Ectodermal cell (in vitro differentiated cells): ENCODE data around the gene CAMK2A.

ENCODE experiments used
- H3K27ac ChIP-seq: 2 replicates; pipeline ENCODE4 v1.7.0; 2013; ENCODE audit warnings: mild to moderate bottlenecking, low read depth, low read length; ENCODE audit not compliant: insufficient read depth, poor library complexity, severe bottlenecking
- H3K27me3 ChIP-seq: 2 replicates; pipeline ENCODE4 v1.7.0; 2013; ENCODE audit warnings: mild to moderate bottlenecking, low read length; ENCODE audit not compliant: insufficient read depth, control insufficient read depth, poor library complexity, severe bottlenecking
- H3K36me3 ChIP-seq: one replicate; pipeline ENCODE4 v1.7.0; 2013; ENCODE audit warnings: low read length; ENCODE audit not compliant: control insufficient read depth, insufficient read depth
- H3K4me1 ChIP-seq: one replicate; pipeline ENCODE4 v1.7.0; 2013; ENCODE audit warnings: low read length; ENCODE audit not compliant: control insufficient read depth, insufficient read depth
- H3K4me3 ChIP-seq: 2 replicates; pipeline ENCODE4 v1.7.0; 2013; ENCODE audit warnings: low read depth, low read length, control low read depth; ENCODE audit not compliant: insufficient read depth
- H3K9me3 ChIP-seq: 2 replicates; pipeline ENCODE4 v1.7.0; 2013; ENCODE audit warnings: mild to moderate bottlenecking, low read length, moderate library complexity; ENCODE audit not compliant: control insufficient read depth
- WGBS, 2 experiments: methylation state at CpG; one replicate each; pipeline ENCODE4 v1.1.7; 2013; ENCODE audit warnings: missing lambda C conversion rate in 2 of 2; 5-methylcytosine and 5-hydroxymethylcytosine counted together

CAMK2A gene

GRCh38 chr5:150279330-150280020, 10.1 kb downstream of the CAMK2A start:
- H3K4me1 ChIP-seq: peaks cover 19% of the 10 kb centered on the region
- 85 to 86% methylated on average over 12 to 13 of the region's 13 CpGs for WGBS, 2 experiments
- no peaks in the 10 kb centered on the region for H3K36me3 ChIP-seq
- no peaks in the 10 kb centered on the region for H3K9me3 ChIP-seq
- no peaks in the 10 kb centered on the region for H3K27me3 ChIP-seq
- H3K27ac ChIP-seq: no peak overlapping the region
- H3K4me3 ChIP-seq: no peak overlapping the region

GRCh38 chr5:150278916-150279315, 10.7 kb downstream of the CAMK2A start:
- H3K4me1 ChIP-seq: peaks cover 16% of the 10 kb centered on the region
- H3K36me3 ChIP-seq: no peaks in the 10 kb centered on the region
- H3K9me3 ChIP-seq: no peaks in the 10 kb centered on the region
- no peak overlapping the region for H3K27ac ChIP-seq
- WGBS, 2 experiments: 84 to 85% methylated on average over 6 of the region's 6 CpGs
- no peak overlapping the region for H3K4me3 ChIP-seq
- H3K27me3 ChIP-seq: no peaks in the 10 kb centered on the region

GRCh38 chr5:150278046-150278730, 11.4 kb downstream of the CAMK2A start:
- no peak overlapping the region for H3K27ac ChIP-seq
- 76 to 78% methylated on average over 7 of the region's 7 CpGs for WGBS, 2 experiments
- no peak overlapping the region for H3K4me3 ChIP-seq
- peaks cover 13% of the 10 kb centered on the region for H3K4me1 ChIP-seq
- H3K36me3 ChIP-seq: no peaks in the 10 kb centered on the region
- no peaks in the 10 kb centered on the region for H3K27me3 ChIP-seq
- no peaks in the 10 kb centered on the region for H3K9me3 ChIP-seq

- Histone ChIP-seq H3K9me3 (no peaks in the 10 kb centered on the region), H3K4me1 (peaks cover 7% of the 10 kb centered on the region), H3K27ac (no peak overlapping the region), H3K36me3 (no peaks in the 10 kb centered on the region), H3K4me3 (no peak overlapping the region), H3K27me3 (no peaks in the 10 kb centered on the region)
- WGBS, 2 experiments: 83 to 91% methylated on average over 4 of the region's 4 CpGs
These were observed 12.5 kb downstream of the CAMK2A start for GRCh38 chr5:150277043-150277442.

- Histone ChIP-seq H3K27me3 (no peaks in the 10 kb centered on the region), H3K4me1 (peaks cover 11% of the 10 kb centered on the region), H3K4me3 (no peak overlapping the region), H3K36me3 (no peaks in the 10 kb centered on the region), H3K27ac (no peak overlapping the region), H3K9me3 (no peaks in the 10 kb centered on the region)
- WGBS, 2 experiments: 90 to 97% methylated on average over 4 of the region's 4 CpGs
These were observed 14.8 kb downstream of the CAMK2A start for GRCh38 chr5:150274811-150275210.

GRCh38 chr5:150272531-150272930, 17.0 kb downstream of the CAMK2A start:
- H3K9me3 ChIP-seq: no peaks in the 10 kb centered on the region
- 62 to 64% methylated on average over 5 of the region's 5 CpGs for WGBS, 2 experiments
- no peaks in the 10 kb centered on the region for H3K27me3 ChIP-seq
- no peaks in the 10 kb centered on the region for H3K36me3 ChIP-seq
- H3K4me3 ChIP-seq: no peak overlapping the region
- no peak overlapping the region for H3K27ac ChIP-seq
- H3K4me1 ChIP-seq: peaks cover 12% of the 10 kb centered on the region

GRCh38 chr5:150271923-150272322, 17.6 kb downstream of the CAMK2A start:
- no peaks in the 10 kb centered on the region for H3K36me3 ChIP-seq
- no peak overlapping the region for H3K27ac ChIP-seq
- no peaks in the 10 kb centered on the region for H3K9me3 ChIP-seq
- peaks cover 12% of the 10 kb centered on the region for H3K4me1 ChIP-seq
- no peaks in the 10 kb centered on the region for H3K27me3 ChIP-seq
- 92 to 94% methylated on average over 5 of the region's 5 CpGs for WGBS, 2 experiments
- no peak overlapping the region for H3K4me3 ChIP-seq

- Histone ChIP-seq H3K9me3 (no peaks in the 10 kb centered on the region), H3K4me3 (no peak overlapping the region), H3K27ac (no peak overlapping the region), H3K36me3 (no peaks in the 10 kb centered on the region), H3K4me1 (peaks cover 12% of the 10 kb centered on the region), H3K27me3 (no peaks in the 10 kb centered on the region)
- 66 to 70% methylated on average over 8 of the region's 8 CpGs for WGBS, 2 experiments
These were observed 18.3 kb downstream of the CAMK2A start for GRCh38 chr5:150271296-150271692.

GRCh38 chr5:150270541-150271295, 18.9 kb downstream of the CAMK2A start:
- 44 to 46% methylated on average over 12 of the region's 12 CpGs for WGBS, 2 experiments
- no peaks in the 10 kb centered on the region for H3K27me3 ChIP-seq

GRCh38 chr5:150266871-150267291, 22.7 kb downstream of the CAMK2A start:
- H3K4me1 ChIP-seq: peaks cover 18% of the 10 kb centered on the region
- 65 to 68% methylated on average over 4 of the region's 4 CpGs for WGBS, 2 experiments
- H3K27me3 ChIP-seq: no peaks in the 10 kb centered on the region
- no peaks in the 10 kb centered on the region for H3K36me3 ChIP-seq
- no peaks in the 10 kb centered on the region for H3K9me3 ChIP-seq
- no peak overlapping the region for H3K27ac ChIP-seq
- no peak overlapping the region for H3K4me3 ChIP-seq

More at GRCh38 chr5:150270541-150271295, 18.9 kb downstream of the CAMK2A start:
- Histone ChIP-seq H3K4me1 (peaks cover 12% of the 10 kb centered on the region), H3K9me3 (no peaks in the 10 kb centered on the region), H3K27ac (no peak overlapping the region), H3K4me3 (no peak overlapping the region), H3K36me3 (no peaks in the 10 kb centered on the region)
